Activated CD8-positive, alpha-beta memory T cell treated with anti-CD3 and anti-CD28 coated beads for 36 hours (primary cell): ENCODE measurements around the gene MISP3. TPM values are rescaled to one million over a fixed set of nuclear protein-coding genes. Genes with fewer than 3 reads are reported as not detected.

Experiments
- CTCF ChIA-PET: fragments of 350-600 bp; sonication (Branson Sonifier 250); formaldehyde crosslinking; loops from one replicate; lab custom pipeline; 2021; ENCODE audit warnings: antibody characterized with exemption; lab: Charles Lee
- POLR2A ChIA-PET: fragments of 350-600 bp; sonication (Branson Sonifier 250); formaldehyde crosslinking; loops from one replicate; lab custom pipeline; 2021; ENCODE audit warnings: antibody characterized with exemption; lab: Charles Lee
- total RNA-seq, 2 experiments: library from RNA; stranded (reverse); gene quantifications; one replicate each; pipeline ENCODE4 v1.2.3, GENCODE V29; 2021

Gene MISP3
- total RNA-seq, 2 experiments from 2014 or later = 1.0 to 1.1 TPM

DNA sequence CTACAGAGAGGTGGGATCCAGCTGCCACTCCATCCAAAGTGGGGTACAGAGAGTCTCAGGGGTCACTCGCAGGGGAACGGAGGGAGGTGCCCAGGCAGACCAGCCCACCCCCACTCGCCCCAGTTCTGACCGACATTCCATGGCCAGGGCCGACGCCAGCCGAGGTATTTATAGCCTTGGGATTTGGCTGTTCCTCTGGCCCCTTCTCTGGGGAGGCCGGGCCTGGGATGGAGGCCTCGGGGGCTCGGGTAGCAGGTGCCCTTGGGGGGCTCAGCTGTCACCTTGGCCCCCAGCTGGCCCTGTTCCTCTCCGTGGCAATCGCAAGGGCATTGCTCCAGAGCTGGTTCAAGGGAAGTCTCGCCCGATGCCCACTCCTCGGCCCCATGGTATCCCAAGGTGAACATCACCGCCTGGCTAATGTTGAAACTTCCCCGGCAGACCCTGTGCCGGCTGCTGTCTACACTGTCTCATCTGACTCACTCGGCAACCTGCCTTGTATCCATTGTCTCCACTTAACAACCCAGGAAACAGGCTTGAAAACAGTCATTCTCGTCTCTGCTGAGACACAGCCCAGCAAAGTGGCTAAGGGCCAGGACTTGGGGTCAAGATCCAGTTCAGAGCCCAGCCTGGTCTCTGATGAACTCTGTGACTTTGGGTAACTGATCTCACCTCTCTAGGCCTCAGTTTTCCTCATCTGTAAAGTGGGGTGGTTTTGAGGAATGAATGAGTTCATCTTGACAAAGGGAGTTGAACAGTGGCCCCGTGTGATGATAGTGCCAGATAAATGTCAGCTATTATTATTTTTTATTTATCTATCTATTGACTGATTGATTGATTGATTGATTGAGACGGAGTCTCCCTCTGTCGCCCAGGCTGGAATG, 35.2 kb downstream of the MISP3 start:
- CTCF ChIA-PET = no interaction called here

DNA sequence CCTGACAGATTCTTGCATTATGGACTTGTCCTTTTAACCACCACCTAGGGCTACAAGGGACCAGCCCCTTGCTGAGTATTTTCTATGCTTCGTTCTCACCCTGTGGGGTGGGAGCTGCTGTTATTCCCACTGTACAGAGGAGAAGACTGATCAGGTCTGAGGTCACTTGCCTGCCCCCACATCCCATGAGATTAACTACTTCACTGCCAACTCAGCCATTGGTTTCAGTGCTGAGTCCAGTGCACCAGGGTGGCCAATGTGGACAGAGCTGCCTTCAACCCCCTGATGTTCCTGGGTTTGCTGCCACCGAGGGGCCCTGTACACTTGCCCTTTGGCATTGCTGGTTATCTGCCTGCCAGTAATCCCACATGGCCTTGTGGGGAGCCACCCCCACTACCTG, 38.1 kb downstream of the MISP3 start:
- CTCF ChIA-PET = no interaction called here
- POLR2A ChIA-PET = no interaction called here

More for the DNA sequence above, 35.2 kb downstream of the MISP3 start:
- POLR2A ChIA-PET = no interaction called here

DNA sequence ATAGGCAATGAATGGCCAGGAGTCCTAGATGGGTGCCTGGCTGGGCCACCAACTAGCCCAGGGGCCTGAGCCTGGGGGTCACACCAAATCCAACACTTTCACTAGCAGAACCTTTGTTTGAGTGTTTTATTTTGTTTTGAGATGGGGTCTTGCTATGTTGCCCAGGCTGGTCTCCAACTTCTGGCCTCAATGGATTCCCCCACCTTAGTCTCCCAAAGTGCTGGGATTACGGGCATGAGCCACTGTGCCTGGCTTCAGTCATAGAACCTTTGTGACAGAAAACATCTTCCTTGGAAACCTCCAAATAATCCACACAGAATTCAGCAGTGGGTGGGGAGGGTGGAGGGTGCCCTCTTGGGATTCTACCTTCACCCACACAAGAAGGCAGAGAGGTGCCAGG, 38.9 kb downstream of the MISP3 start:
- CTCF ChIA-PET = interaction anchor here (1.6 kb wide), 1 partner anchor 18 kb away, joined by 3 read pairs; no protein-coding TSS in a partner anchor
- POLR2A ChIA-PET = no interaction called here

DNA sequence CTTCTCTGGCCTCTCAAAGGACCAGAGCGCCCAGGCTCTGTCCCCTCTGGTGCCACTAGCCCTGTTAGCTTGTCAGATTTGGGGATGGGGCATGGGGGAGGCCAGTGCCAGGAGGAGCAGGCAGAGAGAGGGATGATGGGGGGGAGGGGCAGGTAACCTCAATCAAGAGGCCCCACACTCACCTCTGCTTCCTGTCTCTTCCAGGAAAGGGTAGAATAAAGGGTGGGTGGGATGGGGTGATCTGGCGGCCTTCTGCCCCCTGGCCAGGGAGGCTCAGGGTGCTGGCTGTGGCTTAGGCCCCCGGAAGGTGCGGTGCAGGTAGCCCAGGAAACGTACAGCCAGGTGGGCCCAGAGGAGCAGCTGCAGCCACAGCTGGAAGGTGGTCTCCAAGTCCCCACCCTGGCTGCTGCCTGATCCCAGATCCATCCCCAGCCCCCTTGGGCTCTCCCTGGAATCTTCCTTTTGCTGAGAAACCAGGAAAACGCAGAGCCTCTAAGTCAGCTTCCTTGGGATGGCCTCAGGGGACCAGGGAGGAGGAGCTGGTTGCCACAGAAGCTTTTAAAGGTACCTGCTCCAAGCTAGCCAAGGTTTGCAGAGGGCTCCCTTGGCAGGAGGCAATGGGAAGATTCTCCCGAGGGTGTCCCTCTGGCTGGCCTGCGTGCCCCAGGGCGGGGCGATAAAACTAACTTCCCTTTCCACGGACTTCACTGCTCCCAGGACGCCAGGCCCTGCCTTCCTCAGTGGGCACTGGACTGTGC, 39.6 kb downstream of the MISP3 start:
- ChIA-PET POLR2A (no interaction called here), CTCF (interaction anchor here (1.3 to 1.6 kb wide), 2 partner anchors 19 to 233 kb away, joined by 3 read pairs; no protein-coding TSS in a partner anchor)

DNA sequence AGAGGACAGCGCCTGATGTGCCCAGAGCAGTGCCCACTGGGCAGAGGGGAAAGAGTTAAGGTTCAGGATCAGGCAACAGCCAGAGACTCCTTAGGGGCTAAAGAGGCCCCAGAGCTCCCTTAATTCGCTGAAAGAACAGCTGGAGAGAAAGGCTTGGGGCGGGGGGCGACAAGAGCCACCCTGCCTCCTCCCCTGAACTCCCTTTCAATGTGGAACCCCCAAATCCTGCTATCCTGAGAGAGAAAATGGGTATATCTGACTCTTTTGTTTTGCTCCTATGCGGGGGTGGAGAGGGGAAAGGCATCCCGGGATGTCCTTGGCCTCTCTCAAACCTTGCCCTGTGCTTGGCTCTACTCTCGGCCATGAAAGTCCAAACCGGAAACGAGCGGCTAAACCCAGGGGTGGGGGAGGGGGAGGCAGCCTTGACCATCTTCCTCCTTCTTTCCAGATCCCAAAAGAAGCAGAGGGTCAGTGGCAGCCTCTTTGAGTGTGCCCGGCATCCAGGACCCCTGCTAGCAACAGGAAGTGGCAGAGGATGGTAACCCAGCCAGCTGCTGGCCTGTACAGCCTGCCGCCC, 40.3 kb downstream of the MISP3 start:
- CTCF ChIA-PET = interaction anchor here (1.3 to 3.0 kb wide), 4 partner anchors 11 to 233 kb away, joined by 3 to 19 read pairs (median 8); partner anchors contain the start of gene ASF1B
- POLR2A ChIA-PET = no interaction called here

DNA sequence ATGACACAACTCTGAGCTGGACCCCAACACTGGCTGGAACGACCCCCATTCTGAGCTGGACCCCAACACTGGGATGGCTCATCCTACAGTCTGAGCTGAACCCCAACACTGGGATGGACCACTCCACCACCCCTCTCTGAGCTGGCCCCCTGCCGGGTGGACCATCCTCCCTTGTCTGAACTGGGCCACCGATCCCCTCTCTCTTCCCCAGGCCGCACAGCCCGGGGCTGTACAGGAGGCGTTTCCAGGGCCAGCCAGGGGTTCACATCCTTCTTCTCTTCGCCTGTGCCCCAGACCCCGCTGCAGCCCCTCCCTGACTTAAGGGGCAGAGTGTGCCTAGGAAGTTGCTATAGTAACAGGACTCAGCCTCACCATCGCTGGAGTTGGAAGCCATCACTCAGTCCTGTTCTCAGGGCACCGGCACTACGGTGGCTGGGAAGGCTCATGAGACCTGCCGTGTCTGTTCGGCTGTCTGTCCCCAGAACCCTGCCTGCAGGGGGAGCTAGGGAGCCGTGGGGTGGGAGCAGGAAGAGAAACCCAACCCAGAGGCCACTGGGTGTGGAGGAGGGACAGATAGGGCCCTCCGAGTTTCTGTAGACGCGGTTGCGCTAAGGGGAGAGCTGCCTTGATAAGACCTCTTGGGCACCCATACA, 41.3 kb downstream of the MISP3 start:
- CTCF ChIA-PET = interaction anchor here (0.9 to 3.0 kb wide), 13 partner anchors 9 to 234 kb away, joined by 3 to 19 read pairs (median 6); partner anchors contain the start of genes ASF1B, C19orf67 and MISP3
- POLR2A ChIA-PET = no interaction called here

DNA sequence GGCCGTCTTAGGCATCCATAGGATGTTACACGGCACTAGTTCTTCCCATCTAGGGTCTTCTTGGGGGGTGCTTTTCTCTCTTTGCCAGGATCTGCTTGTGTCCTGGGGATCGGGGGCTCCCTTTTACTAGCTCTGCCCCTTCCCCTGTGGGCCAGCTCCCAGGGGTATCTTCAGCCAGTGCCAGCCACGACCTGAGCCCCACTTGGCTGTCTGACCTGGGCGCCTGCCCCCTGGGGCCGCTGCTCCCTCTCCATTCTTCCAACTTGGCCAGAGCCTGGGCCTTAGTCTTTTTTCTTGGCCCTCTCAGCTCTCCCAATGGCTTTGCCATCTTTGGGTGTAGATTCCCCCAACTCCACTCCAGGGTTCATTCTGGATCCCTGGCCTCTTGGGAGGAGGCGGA, 41.9 kb downstream of the MISP3 start:
- POLR2A ChIA-PET = no interaction called here
- CTCF ChIA-PET = interaction anchor here (0.6 to 3.0 kb wide), 13 partner anchors 9 to 1208 kb away, joined by 3 to 19 read pairs (median 6); partner anchors contain the start of genes ASF1B, C19orf67 and MISP3

DNA sequence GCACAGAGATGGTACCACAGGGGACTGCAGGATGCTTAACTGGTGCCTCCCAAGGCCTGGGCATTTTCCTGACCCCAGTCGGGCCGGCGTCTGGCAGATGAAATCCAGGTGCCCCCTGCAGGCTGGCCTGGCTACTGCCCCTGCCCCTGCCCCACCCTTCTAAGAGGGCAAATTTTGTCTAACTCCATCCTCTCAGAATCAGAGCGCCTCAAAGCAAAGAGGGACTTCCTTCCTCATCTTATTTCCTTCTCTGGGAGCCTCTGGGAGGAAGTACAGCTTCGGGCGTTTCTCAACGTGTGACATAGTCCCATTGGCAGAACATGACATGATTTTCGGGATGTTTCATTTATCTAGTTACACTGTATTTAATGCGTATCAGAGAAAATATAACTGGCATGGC, 42.3 kb downstream of the MISP3 start:
- CTCF ChIA-PET = interaction anchor here (0.6 to 3.0 kb wide), 15 partner anchors 8 to 1208 kb away, joined by 3 to 19 read pairs (median 6); partner anchors contain the start of genes ASF1B, C19orf67 and MISP3
- POLR2A ChIA-PET = no interaction called here

DNA sequence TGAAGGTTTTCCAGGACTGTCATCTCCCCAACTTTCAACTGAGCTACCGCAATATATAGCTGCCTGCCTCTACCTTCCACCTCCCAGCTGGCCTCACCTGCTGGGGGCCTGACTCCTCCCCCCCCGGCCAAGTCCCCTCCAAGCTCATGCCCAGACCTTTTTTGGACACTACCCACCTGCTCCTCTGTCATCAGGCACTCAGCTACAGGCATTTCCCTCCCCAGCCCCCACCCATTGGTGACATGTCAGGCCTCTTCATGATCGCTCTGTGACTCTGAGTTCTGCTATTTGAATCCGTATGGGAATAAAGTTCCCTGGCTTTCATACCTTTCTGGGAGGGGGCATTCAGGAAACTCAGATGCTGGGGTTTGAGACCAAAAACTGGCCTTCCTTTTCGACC, 43.2 kb downstream of the MISP3 start:
- ChIA-PET POLR2A (interaction anchor here (0.6 to 1.0 kb wide), 3 partner anchors 20 to 112 kb away, joined by 3 to 4 read pairs (median 3); partner anchors contain the start of gene ASF1B), CTCF (interaction anchor here (0.6 to 3.0 kb wide), 9 partner anchors 14 to 835 kb away, joined by 3 to 19 read pairs (median 7); partner anchors contain the start of gene ASF1B)

DNA sequence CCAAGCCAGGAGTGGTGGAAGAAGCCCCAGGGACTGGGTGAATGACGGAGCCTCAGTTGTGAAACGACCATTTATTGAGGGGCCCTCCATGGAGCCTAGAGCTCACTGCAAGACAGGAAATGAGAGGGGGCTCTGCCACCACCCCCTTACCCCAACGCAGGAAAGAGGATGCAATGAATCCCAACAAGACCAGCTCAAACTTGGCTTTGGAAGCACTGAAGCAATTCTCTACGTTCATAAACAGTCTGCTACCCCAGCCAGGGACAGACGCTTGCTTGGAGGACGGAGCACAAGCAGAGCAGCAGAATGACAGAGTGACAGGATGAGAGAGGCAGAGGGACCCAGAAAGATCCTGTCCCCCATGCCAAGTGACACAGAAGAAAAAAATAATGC, 43.9 kb downstream of the MISP3 start:
- ChIA-PET POLR2A (interaction anchor here (0.5 to 1.0 kb wide), 5 partner anchors 13 to 113 kb away, joined by 3 to 7 read pairs (median 4); partner anchors contain the start of genes ASF1B and IL27RA), CTCF (interaction anchor here (0.6 to 1.4 kb wide), 2 partner anchors 16 to 836 kb away, joined by 3 to 7 read pairs; no protein-coding TSS in a partner anchor)

DNA sequence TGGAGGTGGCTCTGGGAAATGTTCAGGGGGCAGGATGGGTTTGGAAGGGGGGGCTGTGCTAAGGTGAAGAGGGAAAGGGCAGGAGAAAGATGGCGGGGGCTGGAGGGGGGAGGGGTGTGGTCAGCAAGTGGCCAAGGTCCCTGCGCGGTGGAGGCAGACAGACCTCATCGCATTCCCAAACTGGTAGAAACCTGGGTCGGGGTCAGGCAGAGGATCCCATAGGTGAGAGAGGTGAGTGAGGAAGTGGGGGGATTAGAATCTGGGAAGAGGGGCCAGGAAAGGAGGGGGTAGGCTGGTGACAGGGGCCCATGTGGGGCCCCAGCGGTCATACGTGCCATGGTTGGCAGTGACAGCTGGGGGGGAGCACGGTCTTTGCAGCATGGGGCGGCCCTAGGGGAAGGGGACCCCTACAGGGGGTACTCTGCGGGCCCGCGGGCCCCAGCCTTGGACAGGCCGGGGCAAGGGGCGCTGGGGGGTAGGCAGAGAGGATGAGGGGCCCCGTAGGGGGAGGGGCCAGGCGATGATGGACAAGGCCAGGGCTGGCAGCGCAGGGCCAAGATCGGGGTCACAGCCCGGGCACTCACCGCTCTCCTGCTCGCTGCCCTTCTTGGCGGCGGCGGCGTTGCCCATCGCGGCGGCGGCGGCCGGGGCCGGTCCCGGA, 44.5 kb downstream of the MISP3 start:
- ChIA-PET POLR2A (interaction anchor here (0.6 kb wide), 2 partner anchors 13 to 85 kb away, joined by 4 to 7 read pairs; partner anchors contain the start of gene IL27RA), CTCF (interaction anchor here (1.4 to 1.7 kb wide), 2 partner anchors 15 to 388 kb away, joined by 3 to 5 read pairs; no protein-coding TSS in a partner anchor)

DNA sequence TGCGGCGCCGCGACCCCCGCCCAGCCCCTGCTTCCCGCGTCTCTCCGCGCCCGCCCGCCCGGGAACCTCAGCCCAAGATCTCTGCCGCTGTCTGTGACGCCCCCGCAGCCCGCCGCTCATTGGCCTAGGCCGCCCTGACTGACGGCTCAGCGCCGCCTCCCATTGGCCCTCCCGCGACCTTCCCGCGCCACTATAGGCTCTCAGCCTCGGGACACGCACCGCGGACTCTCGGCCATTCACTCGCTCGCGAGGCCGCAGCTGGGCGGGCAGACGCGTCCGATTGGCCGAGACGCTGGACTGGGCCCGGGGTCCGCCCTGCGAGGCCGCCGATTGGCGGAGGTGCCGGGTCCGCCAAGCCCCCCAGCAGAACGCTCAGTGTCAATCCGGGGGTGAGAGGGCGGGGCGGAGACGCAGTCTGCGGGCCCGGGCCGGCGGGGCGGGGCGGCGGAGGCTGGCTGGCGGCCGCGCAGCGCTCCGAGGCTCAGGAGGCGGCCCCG, 45.1 kb downstream of the MISP3 start, which contains the start of gene PRKACA:
Gene PRKACA (minus strand): TSS at position 95 of the 497 bp plus-strand sequence. CDS start 215 bp downstream, outside the sequence.
- CTCF ChIA-PET = interaction anchor here (1.4 to 1.7 kb wide), 2 partner anchors 15 to 388 kb away, joined by 3 to 5 read pairs; no protein-coding TSS in a partner anchor
- POLR2A ChIA-PET = no interaction called here

DNA sequence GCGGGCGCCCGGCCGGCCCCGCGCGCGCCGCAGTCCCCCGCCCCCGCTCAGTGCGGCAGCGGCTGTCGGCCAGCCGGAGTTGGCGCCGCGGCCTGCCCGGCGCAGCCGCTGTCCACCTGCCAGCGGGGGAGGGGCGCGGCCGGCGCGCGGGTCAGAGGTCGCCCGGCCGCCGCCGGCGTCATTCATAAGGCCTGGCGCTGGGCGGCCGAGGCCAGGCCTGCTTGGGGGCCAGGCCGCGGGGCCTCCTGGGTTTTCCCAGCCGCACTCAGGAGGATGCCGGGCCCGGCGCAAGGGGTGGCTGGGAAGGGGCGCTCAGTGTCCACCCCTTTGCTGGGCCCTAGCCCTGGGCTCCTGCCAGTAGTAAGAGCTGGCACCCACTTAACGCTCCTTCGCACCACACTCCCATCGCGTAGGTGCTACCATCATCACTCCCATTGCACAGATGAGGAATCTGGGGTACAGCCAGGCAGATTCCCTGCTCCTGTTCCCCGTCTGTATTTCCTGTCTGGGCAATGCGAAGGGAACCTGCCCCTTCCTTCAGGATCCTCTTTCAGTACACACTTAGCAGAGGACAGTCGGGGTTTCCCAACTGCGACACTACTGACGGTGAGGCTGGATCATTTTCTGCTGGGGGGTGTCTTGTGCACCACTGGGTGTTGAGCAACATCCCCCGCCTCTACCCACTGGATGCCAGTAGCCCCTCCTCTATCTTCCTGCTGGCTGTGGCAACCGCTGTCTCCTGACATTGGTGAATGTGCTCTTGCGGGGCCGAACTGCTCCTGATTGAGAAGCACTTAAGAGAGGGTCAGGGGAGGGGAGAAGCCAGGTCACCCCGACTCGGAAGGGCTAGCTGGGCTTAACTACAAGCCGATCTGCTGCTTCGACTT, 45.8 kb downstream of the MISP3 start:
- POLR2A ChIA-PET = no interaction called here
- CTCF ChIA-PET = interaction anchor here (1.7 kb wide), 1 partner anchor 387 kb away, joined by 5 read pairs; no protein-coding TSS in a partner anchor

DNA sequence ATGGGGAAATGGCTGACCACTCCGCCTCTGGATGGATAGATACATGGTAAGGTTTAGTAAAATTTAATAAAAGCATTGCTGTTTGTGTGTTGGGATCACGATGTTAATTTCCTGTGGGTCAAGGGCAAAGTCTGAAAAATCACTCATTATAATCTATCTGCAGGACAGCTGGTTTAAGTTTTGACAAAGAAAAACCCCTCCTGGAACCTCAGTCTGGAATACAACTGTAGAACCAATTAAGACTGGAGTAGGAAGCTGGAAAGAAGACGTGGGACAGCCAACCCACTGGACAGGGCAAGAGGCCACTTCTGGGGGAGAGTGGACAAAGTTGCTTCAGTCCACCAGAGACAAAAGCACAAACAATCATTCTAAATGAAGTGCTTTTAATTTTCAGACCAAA, 46.6 kb downstream of the MISP3 start:
- CTCF ChIA-PET = interaction anchor here (1.7 kb wide), 1 partner anchor 386 kb away, joined by 5 read pairs; no protein-coding TSS in a partner anchor
- POLR2A ChIA-PET = no interaction called here

DNA sequence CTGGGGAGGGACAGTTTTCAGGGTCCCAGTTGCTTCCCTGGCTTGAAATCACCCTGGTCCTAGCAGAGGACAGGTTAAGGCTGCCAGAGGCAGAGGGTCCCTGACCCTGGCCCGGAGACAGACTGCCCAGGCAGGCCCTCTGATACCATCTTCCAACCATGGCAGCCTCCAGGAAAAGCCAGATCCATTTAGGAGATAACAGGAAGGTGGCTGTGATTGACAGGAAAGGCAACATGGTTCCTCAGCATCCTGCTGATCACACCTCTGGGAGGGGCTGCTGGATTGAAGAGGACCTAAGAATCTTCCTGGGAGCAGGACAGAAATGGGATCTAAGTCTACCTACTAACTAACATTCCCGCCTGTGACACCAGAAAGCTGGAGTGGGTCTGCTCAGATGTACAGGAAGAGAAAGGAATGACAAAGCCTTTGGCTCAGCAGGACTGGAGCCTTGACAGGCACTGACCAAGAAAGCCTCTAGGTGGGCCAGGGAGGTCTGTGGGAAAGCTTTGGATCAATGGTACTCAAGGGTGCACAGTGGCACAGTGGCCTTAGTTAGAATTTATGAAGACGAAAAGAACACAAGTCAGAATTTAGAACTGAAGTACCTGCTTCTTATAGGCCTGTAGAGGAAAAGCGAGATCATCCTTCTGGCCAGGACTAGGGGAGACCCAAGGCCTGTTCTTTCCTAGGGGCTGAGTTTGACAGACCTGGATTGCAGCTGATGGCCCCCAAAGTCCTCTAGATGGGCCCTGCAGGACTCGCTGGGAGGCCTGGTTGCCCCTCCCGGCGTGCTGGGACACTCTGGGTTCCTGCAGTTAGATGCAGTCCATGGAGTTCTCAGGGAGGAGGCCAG, 47.3 kb downstream of the MISP3 start:
- POLR2A ChIA-PET = no interaction called here
- CTCF ChIA-PET = interaction anchor here (1.2 kb wide), 1 partner anchor 17 kb away, joined by 3 read pairs; the partner anchor contains the start of gene ASF1B
